Keratinocyte (primary cell): Measurements from ENCODE around the gene JOSD1. TPM values are rescaled to one million over a fixed set of nuclear protein-coding genes. Genes with fewer than 3 reads are reported as not detected.

Experiments used
- DNase-seq: peaks from one replicate; pipeline ENCODE4 v3.0.0-alpha.2; 2011; ENCODE audit warnings: low read depth, missing footprints, low spot score
- FAIRE-seq: peaks from 2 replicates; lab custom pipeline; 2011; peaks lifted over from hg19 to GRCh38; lab: Jason Lieb, UNC
- H2AFZ ChIP-seq: 2 replicates; pipeline ENCODE4 v1.6.0; 2012; ENCODE audit warnings: low read length, control low read depth, inconsistent platforms; ENCODE audit not compliant: control insufficient read depth
- H3K27ac ChIP-seq: 2 replicates; pipeline ENCODE4 v1.5.1; 2011; ENCODE audit warnings: low read length; ENCODE audit not compliant: control insufficient read depth, insufficient read depth
- H3K27me3 ChIP-seq: 3 replicates; pipeline ENCODE4 v1.6.0; 2011; ENCODE audit warnings: low read length; ENCODE audit not compliant: control insufficient read depth, insufficient read depth; ENCODE audit errors: extremely low read depth
- H3K36me3 ChIP-seq, 2 experiments: 2 replicates in 1 of 2; 3 replicates in 1 of 2; pipeline ENCODE4 v1.5.1; 2011; ENCODE audit warnings: low read length in 2 of 2, mild to moderate bottlenecking in 1 of 2; ENCODE audit not compliant: control insufficient read depth in 2 of 2, insufficient read depth in 2 of 2; ENCODE audit errors: extremely low read depth in 1 of 2
- H3K4me1 ChIP-seq: 3 replicates; pipeline ENCODE4 v1.5.1; 2011; ENCODE audit warnings: low read length; ENCODE audit not compliant: control insufficient read depth, insufficient read depth; ENCODE audit errors: extremely low read depth
- H3K4me2 ChIP-seq: 3 replicates; pipeline ENCODE4 v1.6.0; 2011; ENCODE audit warnings: low read depth, low read length; ENCODE audit not compliant: control insufficient read depth, insufficient read depth; ENCODE audit errors: extremely low read depth
- H3K4me3 ChIP-seq, 3 experiments: fragments of 200-600 bp in 1 of 3; sonication (generic) in 1 of 3; 2 replicates in 2 of 3; 3 replicates in 1 of 3; pipeline ENCODE4 v1.5.1; 2011 to 2016; ENCODE audit warnings: low read length in 3 of 3, mild to moderate bottlenecking in 3 of 3, control low read depth in 2 of 3, inconsistent platforms in 1 of 3, low read depth in 1 of 3, mixed read lengths in 1 of 3, mixed run types in 1 of 3, moderate library complexity in 1 of 3; ENCODE audit not compliant: control insufficient read depth in 2 of 3, insufficient read depth in 2 of 3; ENCODE audit errors: extremely low read depth in 1 of 3
- H3K79me2 ChIP-seq: 2 replicates; pipeline ENCODE4 v1.6.0; 2012; ENCODE audit warnings: low read length; ENCODE audit not compliant: control insufficient read depth, insufficient read depth
- H3K9ac ChIP-seq: 3 replicates; pipeline ENCODE4 v1.6.0; 2011; ENCODE audit warnings: low read length; ENCODE audit not compliant: control insufficient read depth, insufficient read depth; ENCODE audit errors: extremely low read depth
- H3K9me1 ChIP-seq: 3 replicates; pipeline ENCODE4 v1.6.0; 2011; ENCODE audit warnings: low read length; ENCODE audit not compliant: control insufficient read depth, insufficient read depth; ENCODE audit errors: extremely low read depth
- H3K9me3 ChIP-seq: 2 replicates; pipeline ENCODE4 v1.5.1; 2012; ENCODE audit warnings: low read depth, low read length; ENCODE audit not compliant: control insufficient read depth
- H4K20me1 ChIP-seq: 3 replicates; pipeline ENCODE4 v1.6.0; 2011; ENCODE audit warnings: low read length; ENCODE audit not compliant: control insufficient read depth, insufficient read depth; ENCODE audit errors: extremely low read depth
- CTCF ChIP-seq, 3 experiments: IDR thresholded peaks in 1 of 3; conservative IDR thresholded peaks in 1 of 3; optimal IDR thresholded peaks in 1 of 3; 2 replicates in 2 of 3; 3 replicates in 1 of 3; pipeline versions ENCODE3 to v1.5.1; 2011; ENCODE audit warnings: low read length in 3 of 3, mild to moderate bottlenecking in 3 of 3, moderate library complexity in 2 of 3, control low read depth in 1 of 3, inconsistent platforms in 1 of 3; ENCODE audit not compliant: insufficient read depth in 2 of 3; ENCODE audit errors: extremely low read depth in 1 of 3
- EZH2 ChIP-seq: IDR thresholded peaks from one replicate; pipeline ENCODE4 v1.6.1; 2012; ENCODE audit warnings: inconsistent platforms, mild to moderate bottlenecking, low read length, moderate library complexity
- dilution Hi-C: fragments of 300-500 bp; cut with MboI; formaldehyde crosslinking; loops from one replicate; pipeline ENCODE4 v1.7.0; 2020; ENCODE audit warnings: low sequenced_read_pairs; ENCODE audit not compliant: extremely low pct_ligation_motif_present
- polyA plus RNA-seq, 5 experiments: library from polyadenylated mRNA; depleted of rRNA in 3 of 5; stranded (reverse) in 3 of 5; stranded (forward) in 1 of 5; unstranded in 1 of 5; fragments of >200 nt; gene quantifications; 1 replicate in 1 of 5; 2 replicates in 3 of 5; 3 replicates in 1 of 5; pipeline versions ENCODE4 v1.2.1 to v1.2.3, GENCODE V29; 2011 to 2012; ENCODE audit warnings: missing spikeins in 2 of 5, low read depth in 1 of 5, low replicate concordance in 1 of 5

The JOSD1 gene
- polyA plus RNA-seq, 1 donor (not counting 4 experiments of a cell fraction or from before 2014, with no cell fraction given), result 32.6 TPM

GRCh38 chr22:38707346-38707745, 6.6 kb upstream of the JOSD1 start:
- Histone ChIP-seq H3K9me3 (no peaks in the 10 kb centered on the region), H3K79me2 (peaks cover 62% of the 10 kb centered on the region), H2AFZ (no peak overlapping the region), H3K27ac (peak overlapping the region; percentile 94), H3K36me3 (peaks cover 0 to 12% of the 10 kb centered on the region in 2 experiments), H3K9me1 (peaks cover 9% of the 10 kb centered on the region), H4K20me1 (peaks cover 7% of the 10 kb centered on the region), H3K9ac (peak overlapping the region; percentile 93), H3K4me1 (peaks cover 24% of the 10 kb centered on the region), H3K4me3 (peak overlapping the region; percentile 88 to 99 (median 89)), H3K27me3 (no peaks in the 10 kb centered on the region), H3K4me2 (peak overlapping the region; percentile 98)
- no peak for TF ChIP-seq CTCF (optimal IDR thresholded peaks at IDR 0.05 in 1 of 3, IDR thresholded peaks at IDR 0.05 in 1 of 3, conservative IDR thresholded peaks at IDR 0.05 in 1 of 3; ENCODE audit: extremely low read depth in 1 of 3, insufficient read depth in 2 of 3, low read length in 3 of 3)
- TF ChIP-seq EZH2, result no peak
- DNase-seq (no peak), FAIRE-seq (peak; percentile 46)
- dilution Hi-C loops, result no loop called here

GRCh38 chr22:38706901-38707195, 6.1 kb upstream of the JOSD1 start:
- Histone ChIP-seq H3K79me2 (peaks cover 57% of the 10 kb centered on the region), H3K9me3 (no peaks in the 10 kb centered on the region), H3K4me1 (peaks cover 24% of the 10 kb centered on the region), H3K27ac (peak overlapping the region; percentile 94), H2AFZ (no peak overlapping the region), H3K4me2 (peak overlapping the region; percentile 98), H3K4me3 (peak overlapping the region; percentile 88 to 99 (median 89)), H3K9me1 (peaks cover 6% of the 10 kb centered on the region), H3K9ac (peak overlapping the region; percentile 93), H4K20me1 (peaks cover 4% of the 10 kb centered on the region), H3K27me3 (no peaks in the 10 kb centered on the region), H3K36me3 (peaks cover 0 to 7% of the 10 kb centered on the region in 2 experiments)
- dilution Hi-C loops, result no loop called here
- DNase-seq, result no peak
- no peak for TF ChIP-seq CTCF (optimal IDR thresholded peaks at IDR 0.05 in 1 of 3, IDR thresholded peaks at IDR 0.05 in 1 of 3, conservative IDR thresholded peaks at IDR 0.05 in 1 of 3; ENCODE audit: extremely low read depth in 1 of 3, insufficient read depth in 2 of 3, low read length in 3 of 3)
- TF ChIP-seq EZH2, result no peak
- peak; percentile 29 for FAIRE-seq
